ENCODE measurements around the gene SALL4. TPM values are rescaled to one million over a fixed set of nuclear protein-coding genes. Genes with fewer than 3 reads are reported as not detected.
"Not testable (repeated sequence)": the region's sequence is repeated elsewhere in the genome, so short reads cannot be mapped to it uniquely, and the experiment has no call there.

Gene SALL4
- total RNA-seq, 4 donors from 2014 or later = 0.13 to 0.34 (median 0.21) TPM; not detected in 1

- intact Hi-C loops (cut with DNase I; ENCODE audit: low total_unique reads) = no loop called here
Measured at GRCh38 chr20:51739722-51740249, 62.5 kb downstream of the SALL4 start.

DNA sequence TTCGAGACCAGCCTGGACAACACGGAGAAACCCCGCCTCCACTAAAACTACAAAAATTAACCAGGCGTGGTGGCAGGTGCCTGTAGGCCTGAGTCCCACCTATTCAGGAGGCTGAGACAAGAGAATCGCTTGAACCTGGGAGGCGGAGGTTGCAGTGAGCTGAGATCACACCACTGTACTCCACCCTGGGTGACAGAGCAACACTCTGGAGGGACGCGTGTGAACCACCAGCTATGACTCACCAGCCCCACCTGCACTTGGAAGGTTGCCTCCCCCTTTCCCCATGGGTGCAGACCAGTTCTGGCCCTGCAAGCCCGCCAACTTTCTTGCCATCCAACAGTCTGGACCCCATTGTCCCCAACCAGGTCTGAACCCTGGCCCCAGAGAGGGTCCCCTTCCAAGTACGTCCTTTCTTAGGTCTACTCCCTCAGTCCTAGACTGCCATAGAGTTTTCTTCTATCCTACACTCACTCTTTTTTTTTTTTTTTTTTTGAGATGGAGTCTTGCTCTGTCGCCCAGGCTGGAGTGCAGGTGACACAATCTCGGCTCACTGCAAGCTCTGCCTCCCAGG is 63.4 kb downstream of the SALL4 start:
- 85 to 90% methylated on average over 12 of the region's 12 CpGs for WGBS, 2 donors
- no peak for TF ChIP-seq POLR2A (IDR thresholded peaks at IDR 0.05)
- TF ChIP-seq, protein P1, sequence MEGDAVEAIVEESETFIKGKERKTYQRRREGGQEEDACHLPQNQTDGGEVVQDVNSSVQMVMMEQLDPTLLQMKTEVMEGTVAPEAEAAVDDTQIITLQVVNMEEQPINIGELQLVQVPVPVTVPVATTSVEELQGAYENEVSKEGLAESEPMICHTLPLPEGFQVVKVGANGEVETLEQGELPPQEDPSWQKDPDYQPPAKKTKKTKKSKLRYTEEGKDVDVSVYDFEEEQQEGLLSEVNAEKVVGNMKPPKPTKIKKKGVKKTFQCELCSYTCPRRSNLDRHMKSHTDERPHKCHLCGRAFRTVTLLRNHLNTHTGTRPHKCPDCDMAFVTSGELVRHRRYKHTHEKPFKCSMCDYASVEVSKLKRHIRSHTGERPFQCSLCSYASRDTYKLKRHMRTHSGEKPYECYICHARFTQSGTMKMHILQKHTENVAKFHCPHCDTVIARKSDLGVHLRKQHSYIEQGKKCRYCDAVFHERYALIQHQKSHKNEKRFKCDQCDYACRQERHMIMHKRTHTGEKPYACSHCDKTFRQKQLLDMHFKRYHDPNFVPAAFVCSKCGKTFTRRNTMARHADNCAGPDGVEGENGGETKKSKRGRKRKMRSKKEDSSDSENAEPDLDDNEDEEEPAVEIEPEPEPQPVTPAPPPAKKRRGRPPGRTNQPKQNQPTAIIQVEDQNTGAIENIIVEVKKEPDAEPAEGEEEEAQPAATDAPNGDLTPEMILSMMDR (IDR thresholded peaks at IDR 0.05) = no peak
- H3K4me3 ChIP-seq (ENCODE audit: low read depth, poor library complexity, severe bottlenecking) = no peak overlapping the region
- no peak for DNase-seq (ENCODE audit: low spot score in 2 of 2)
- intact Hi-C loops (cut with DNase I; ENCODE audit: low total_unique reads) = no loop called here

More at GRCh38 chr20:51739722-51740249, 62.5 kb downstream of the SALL4 start:
- WGBS, 2 donors = 82 to 89% methylated on average over 4 of the region's 4 CpGs
- TF ChIP-seq, protein P1 (IDR thresholded peaks at IDR 0.05) = no peak
- TF ChIP-seq POLR2A (IDR thresholded peaks at IDR 0.05) = no peak
- no peak for DNase-seq (ENCODE audit: low spot score in 2 of 2)
- H3K4me3 ChIP-seq (ENCODE audit: low read depth, poor library complexity, severe bottlenecking) = no peak overlapping the region

DNA sequence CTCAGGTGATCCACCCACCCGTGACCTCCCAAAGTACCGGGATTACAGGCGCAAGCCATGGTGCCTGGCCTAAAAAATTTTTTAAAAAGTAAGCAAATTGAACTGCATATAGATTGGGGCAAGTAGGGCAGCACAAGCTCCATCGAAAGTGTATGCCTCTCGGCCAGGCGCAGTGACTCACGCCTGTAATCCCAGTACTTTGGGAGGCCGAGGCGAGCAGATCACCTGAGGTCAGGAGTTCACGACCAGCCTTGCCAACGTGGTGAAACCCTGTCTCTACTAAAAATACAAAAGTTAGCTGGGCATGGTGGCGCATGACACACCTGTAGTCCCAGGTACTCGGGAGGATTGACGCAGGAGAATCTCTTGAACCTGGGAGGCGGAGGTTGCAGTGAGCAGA is 64.1 kb downstream of the SALL4 start:
- 93 to 94% methylated on average over 15 of the region's 15 CpGs for WGBS, 2 donors
- intact Hi-C loops (cut with DNase I; ENCODE audit: low total_unique reads) = not testable (repeated sequence)

GRCh38 chr20:51736947-51737346 is 65.4 kb downstream of the SALL4 start:
- intact Hi-C loops (cut with DNase I; ENCODE audit: low total_unique reads) = no loop called here
- 73 to 75% methylated on average over 5 of the region's 5 CpGs for WGBS, 2 donors
- TF ChIP-seq POLR2A (IDR thresholded peaks at IDR 0.05) = no peak
- TF ChIP-seq, protein P1 (IDR thresholded peaks at IDR 0.05) = no peak
- DNase-seq (ENCODE audit: low spot score in 2 of 2) = no peak
- H3K4me3 ChIP-seq (ENCODE audit: low read depth, poor library complexity, severe bottlenecking) = no peak overlapping the region

More for the DNA sequence above, 64.1 kb downstream of the SALL4 start:
- not testable (repeated sequence) for DNase-seq (ENCODE audit: low spot score in 2 of 2); H3K4me3 ChIP-seq (ENCODE audit: low read depth, poor library complexity, severe bottlenecking)

- no peak for DNase-seq (ENCODE audit: low spot score in 2 of 2)
- TF ChIP-seq POLR2A (IDR thresholded peaks at IDR 0.05) = no peak
- TF ChIP-seq, protein P1 (IDR thresholded peaks at IDR 0.05) = peak in 1 of 3 donors; percentile 16
- WGBS, 2 donors = 80 to 84% methylated on average over 11 of the region's 11 CpGs
- intact Hi-C loops (cut with DNase I; ENCODE audit: low total_unique reads) = no loop called here
- H3K4me3 ChIP-seq (ENCODE audit: low read depth, poor library complexity, severe bottlenecking) = no peak overlapping the region
Measured at GRCh38 chr20:51735728-51736600, 66.4 kb downstream of the SALL4 start.
